ENCODE data around the gene FOXL2NB. TPM values are rescaled to one million over a fixed set of nuclear protein-coding genes. Genes with fewer than 3 reads are reported as not detected.

Gene FOXL2NB
- total RNA-seq, 1 experiment from 2014 or later: 11.4 TPM

- H3K27me3 ChIP-seq (ENCODE audit: control insufficient read depth, insufficient read depth, low read length): no peaks in the 10 kb centered on the region
- CTCF ChIA-PET: no interaction called here
- H3K4me1 ChIP-seq (ENCODE audit: control insufficient read depth, insufficient read depth, low read length): peaks cover 31% of the 10 kb centered on the region
- ATAC-seq: no peak
- in situ Hi-C loops (cut with HindIII; ENCODE audit: low pct_unique_long_range_greater_than_20kb, low sequenced_read_pairs) (no loop called here), intact Hi-C loops (cut with micrococcal nuclease; ENCODE audit: unreplicated experiment) (loop anchor here (5.0 kb wide), 1 partner anchor 35 kb away; no protein-coding TSS in a partner anchor)
- no TSS peak for BruUV-seq (replicated peaks)
- H3K27ac ChIP-seq (ENCODE audit: low read length): peak overlapping the region; percentile 59
- TF ChIP-seq POLR2AphosphoS5 (IDR thresholded peaks at IDR 0.05; ENCODE audit: low read depth, low read length) (no peak), SIN3A (IDR thresholded peaks at IDR 0.05; ENCODE audit: borderline replicate concordance, insufficient read depth, low read depth, low read length) (no peak), TCF7L2 (IDR thresholded peaks at IDR 0.05; ENCODE audit: low read depth, low read length) (no peak)
- TF ChIP-seq, protein P1, sequence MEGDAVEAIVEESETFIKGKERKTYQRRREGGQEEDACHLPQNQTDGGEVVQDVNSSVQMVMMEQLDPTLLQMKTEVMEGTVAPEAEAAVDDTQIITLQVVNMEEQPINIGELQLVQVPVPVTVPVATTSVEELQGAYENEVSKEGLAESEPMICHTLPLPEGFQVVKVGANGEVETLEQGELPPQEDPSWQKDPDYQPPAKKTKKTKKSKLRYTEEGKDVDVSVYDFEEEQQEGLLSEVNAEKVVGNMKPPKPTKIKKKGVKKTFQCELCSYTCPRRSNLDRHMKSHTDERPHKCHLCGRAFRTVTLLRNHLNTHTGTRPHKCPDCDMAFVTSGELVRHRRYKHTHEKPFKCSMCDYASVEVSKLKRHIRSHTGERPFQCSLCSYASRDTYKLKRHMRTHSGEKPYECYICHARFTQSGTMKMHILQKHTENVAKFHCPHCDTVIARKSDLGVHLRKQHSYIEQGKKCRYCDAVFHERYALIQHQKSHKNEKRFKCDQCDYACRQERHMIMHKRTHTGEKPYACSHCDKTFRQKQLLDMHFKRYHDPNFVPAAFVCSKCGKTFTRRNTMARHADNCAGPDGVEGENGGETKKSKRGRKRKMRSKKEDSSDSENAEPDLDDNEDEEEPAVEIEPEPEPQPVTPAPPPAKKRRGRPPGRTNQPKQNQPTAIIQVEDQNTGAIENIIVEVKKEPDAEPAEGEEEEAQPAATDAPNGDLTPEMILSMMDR (IDR thresholded peaks at IDR 0.05): no peak
- TF ChIP-seq, protein P2, sequence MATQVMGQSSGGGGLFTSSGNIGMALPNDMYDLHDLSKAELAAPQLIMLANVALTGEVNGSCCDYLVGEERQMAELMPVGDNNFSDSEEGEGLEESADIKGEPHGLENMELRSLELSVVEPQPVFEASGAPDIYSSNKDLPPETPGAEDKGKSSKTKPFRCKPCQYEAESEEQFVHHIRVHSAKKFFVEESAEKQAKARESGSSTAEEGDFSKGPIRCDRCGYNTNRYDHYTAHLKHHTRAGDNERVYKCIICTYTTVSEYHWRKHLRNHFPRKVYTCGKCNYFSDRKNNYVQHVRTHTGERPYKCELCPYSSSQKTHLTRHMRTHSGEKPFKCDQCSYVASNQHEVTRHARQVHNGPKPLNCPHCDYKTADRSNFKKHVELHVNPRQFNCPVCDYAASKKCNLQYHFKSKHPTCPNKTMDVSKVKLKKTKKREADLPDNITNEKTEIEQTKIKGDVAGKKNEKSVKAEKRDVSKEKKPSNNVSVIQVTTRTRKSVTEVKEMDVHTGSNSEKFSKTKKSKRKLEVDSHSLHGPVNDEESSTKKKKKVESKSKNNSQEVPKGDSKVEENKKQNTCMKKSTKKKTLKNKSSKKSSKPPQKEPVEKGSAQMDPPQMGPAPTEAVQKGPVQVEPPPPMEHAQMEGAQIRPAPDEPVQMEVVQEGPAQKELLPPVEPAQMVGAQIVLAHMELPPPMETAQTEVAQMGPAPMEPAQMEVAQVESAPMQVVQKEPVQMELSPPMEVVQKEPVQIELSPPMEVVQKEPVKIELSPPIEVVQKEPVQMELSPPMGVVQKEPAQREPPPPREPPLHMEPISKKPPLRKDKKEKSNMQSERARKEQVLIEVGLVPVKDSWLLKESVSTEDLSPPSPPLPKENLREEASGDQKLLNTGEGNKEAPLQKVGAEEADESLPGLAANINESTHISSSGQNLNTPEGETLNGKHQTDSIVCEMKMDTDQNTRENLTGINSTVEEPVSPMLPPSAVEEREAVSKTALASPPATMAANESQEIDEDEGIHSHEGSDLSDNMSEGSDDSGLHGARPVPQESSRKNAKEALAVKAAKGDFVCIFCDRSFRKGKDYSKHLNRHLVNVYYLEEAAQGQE (IDR thresholded peaks at IDR 0.05; ENCODE audit: insufficient read depth in 1 of 2, low read depth in 2 of 2, low read length in 1 of 2): no peak
- H3K36me3 ChIP-seq (ENCODE audit: control insufficient read depth, insufficient read depth, low read length): no peaks in the 10 kb centered on the region
- no peak for DNase-seq (ENCODE audit: low read depth, low spot score)
- POLR2A ChIA-PET: no interaction called here
- H3K4me3 ChIP-seq (ENCODE audit: low read depth in 2 of 2, low read length in 2 of 2): no peak overlapping the region
- no peaks in the 10 kb centered on the region for H3K9me3 ChIP-seq (ENCODE audit: control insufficient read depth, insufficient read depth, low read depth, low read length)
Observed at GRCh38 chr3:138942271-138942670, 4.7 kb upstream of the FOXL2NB start.

GRCh38 chr3:138942861-138943623 lies 4.0 kb upstream of the FOXL2NB start:
- POLR2A ChIA-PET: no interaction called here
- intact Hi-C loops (cut with micrococcal nuclease; ENCODE audit: unreplicated experiment): loop anchor here (5.0 kb wide), 1 partner anchor 34 kb away; no protein-coding TSS in a partner anchor
- H3K27ac ChIP-seq (ENCODE audit: low read length): peak overlapping the region; percentile 73
- no TSS peak for BruUV-seq (replicated peaks)
- no peaks in the 10 kb centered on the region for H3K9me3 ChIP-seq (ENCODE audit: control insufficient read depth, insufficient read depth, low read depth, low read length)
- peaks cover 33% of the 10 kb centered on the region for H3K4me1 ChIP-seq (ENCODE audit: control insufficient read depth, insufficient read depth, low read length)
- H3K36me3 ChIP-seq (ENCODE audit: control insufficient read depth, insufficient read depth, low read length): no peaks in the 10 kb centered on the region
- peak overlapping the region in 1 of 2 experiments; percentile 16; a peak in 3 of 4 replicates for H3K4me3 ChIP-seq (ENCODE audit: low read depth in 2 of 2, low read length in 2 of 2)
- H3K27me3 ChIP-seq (ENCODE audit: control insufficient read depth, insufficient read depth, low read length): no peaks in the 10 kb centered on the region
- TF ChIP-seq SIN3A (IDR thresholded peaks at IDR 0.05; ENCODE audit: borderline replicate concordance, insufficient read depth, low read depth, low read length): no peak
- TF ChIP-seq, protein P1 (IDR thresholded peaks at IDR 0.05): peak; percentile 41
- no peak for DNase-seq (ENCODE audit: low read depth, low spot score)
- no peak for ATAC-seq
- CTCF ChIA-PET: no interaction called here
- in situ Hi-C loops (cut with HindIII; ENCODE audit: low pct_unique_long_range_greater_than_20kb, low sequenced_read_pairs): no loop called here

Data from Panc1 (cell line).